Testis (tissue), 3 donors: Measurements from ENCODE around the gene RGS12. TPM values are rescaled to one million over a fixed set of nuclear protein-coding genes. Genes with fewer than 3 reads are reported as not detected.

Experiments
- DNase-seq: peaks from one replicate; pipeline ENCODE4 v3.0.0-alpha.2; 2019
- H3K27ac ChIP-seq, 2 donors: fragments of 200-600 bp; sonication (generic); one replicate each; pipeline ENCODE4 v1.5.1; 2019
- H3K27me3 ChIP-seq: fragments of 200-600 bp; sonication (generic); one replicate; pipeline ENCODE4 v1.5.1; 2019
- H3K36me3 ChIP-seq: fragments of 200-600 bp; sonication (generic); one replicate; pipeline ENCODE4 v1.5.1; 2017; ENCODE audit warnings: low read depth; ENCODE audit errors: missing control alignments
- H3K4me1 ChIP-seq: fragments of 200-600 bp; sonication (generic); one replicate; pipeline ENCODE4 v1.5.1; 2019
- H3K4me3 ChIP-seq, 2 donors: fragments of 200-600 bp; sonication (generic); one replicate each; pipeline ENCODE4 v1.5.1; 2017 to 2019
- H3K9me3 ChIP-seq: fragments of 200-600 bp; sonication (generic); one replicate; pipeline ENCODE4 v1.5.1; 2017
- CTCF ChIP-seq, 3 experiments: fragments of 450-650 bp in 2 of 3; fragments of 200-600 bp in 1 of 3; sonication (generic) in 1 of 3; IDR thresholded peaks; one replicate each; pipeline ENCODE4 v1.5.1; 2016 to 2019; ENCODE audit warnings: antibody characterized with exemption in 3 of 3, mild to moderate bottlenecking in 2 of 3, moderate library complexity in 1 of 3
- POLR2A ChIP-seq: fragments of 450-650 bp; IDR thresholded peaks from one replicate; pipeline ENCODE4 v1.6.1; 2017; ENCODE audit warnings: antibody characterized with exemption, mild to moderate bottlenecking, moderate library complexity
- WGBS, 2 donors: methylation state at CpG; one replicate each; pipeline ENCODE4 v1.1.5; 2018; 5-methylcytosine and 5-hydroxymethylcytosine counted together
- intact Hi-C: fragments of 100-400 bp; cut with DNase I; formaldehyde crosslinking; loops from one replicate; pipeline ENCODE4 v1.15.1; 2023; ENCODE audit warnings: low total_unique reads
- polyA plus RNA-seq: library from polyadenylated mRNA; stranded (reverse); fragments of 350-450 nt; fragmentation: Illumina TruSeq; extraction: RNeasy Lipid Tissue Mini Kit (QIAGEN cat#74804); gene quantifications from one replicate; pipeline ENCODE4 v1.2.3, GENCODE V29; 2014; ENCODE audit warnings: low read depth, low replicate concordance; ENCODE audit not compliant: insufficient read depth
- total RNA-seq, 2 donors: library from RNA; depleted of rRNA; stranded (reverse); fragments of >200 nt; gene quantifications; one replicate each; pipeline ENCODE4 v1.2.3, GENCODE V29; 2016

RGS12 gene
- total and polyA plus RNA-seq, 3 donors from 2014 or later = 25.0 to 68.2 (median 39.0) TPM

GRCh38 chr4:3248178-3248480 is 44.7 kb upstream of the RGS12 start:
- Histone ChIP-seq H3K27me3 (no peaks in the 10 kb centered on the region), H3K4me1 (no peaks in the 10 kb centered on the region), H3K27ac (no peak overlapping the region), H3K9me3 (no peaks in the 10 kb centered on the region), H3K36me3 (no peaks in the 10 kb centered on the region), H3K4me3 (no peak overlapping the region)
- no peak for DNase-seq
- WGBS, 2 donors = 96 to 100% methylated on average over 1 to 14 of the region's 14 CpGs
- TF ChIP-seq CTCF (IDR thresholded peaks at IDR 0.05) (no peak), POLR2A (no peak)
- intact Hi-C loops = no loop called here

- intact Hi-C loops = no loop called here
- no peak within 1 kb of the TSS for H3K4me3 ChIP-seq
- no peaks in the 10 kb centered on the region for H3K4me1 ChIP-seq
- no peaks in the 10 kb centered on the region for H3K27me3 ChIP-seq
- no peaks in the 10 kb centered on the region for H3K36me3 ChIP-seq
- no peak for DNase-seq
- TF ChIP-seq POLR2A (no peak), CTCF (IDR thresholded peaks at IDR 0.05) (no peak)
- no peak within 1 kb of the TSS for H3K27ac ChIP-seq
- H3K9me3 ChIP-seq = no peaks in the 10 kb centered on the region
- 89 to 92% methylated on average over 51 to 72 of the region's 72 CpGs for WGBS, 2 donors
Observed at GRCh38 chr4:3248811-3249661, 43.8 kb upstream of the RGS12 start, which contains the start of gene MSANTD1. MSANTD1 (plus strand) TSS chr4:3249159; CDS start chr4:3249223, 64 bp downstream.

GRCh38 chr4:3249711-3250437 is 42.9 kb upstream of the RGS12 start:
- Histone ChIP-seq H3K9me3 (no peaks in the 10 kb centered on the region), H3K27ac (no peak overlapping the region), H3K27me3 (no peaks in the 10 kb centered on the region), H3K4me3 (no peak overlapping the region), H3K4me1 (no peaks in the 10 kb centered on the region), H3K36me3 (no peaks in the 10 kb centered on the region)
- intact Hi-C loops = no loop called here
- TF ChIP-seq POLR2A = no peak
- no peak for TF ChIP-seq CTCF (IDR thresholded peaks at IDR 0.05)
- WGBS, 2 donors = 89 to 92% methylated on average over 16 to 20 of the region's 20 CpGs
- DNase-seq = no peak

- intact Hi-C loops = no loop called here
- DNase-seq = no peak
- H3K36me3 ChIP-seq = no peaks in the 10 kb centered on the region
- WGBS, 2 donors = 83 to 89% methylated on average over 13 to 14 of the region's 14 CpGs
- H3K9me3 ChIP-seq = no peaks in the 10 kb centered on the region
- no peak for TF ChIP-seq CTCF (IDR thresholded peaks at IDR 0.05)
- no peak for TF ChIP-seq POLR2A
- no peak overlapping the region for H3K27ac ChIP-seq
- no peaks in the 10 kb centered on the region for H3K4me1 ChIP-seq
- no peaks in the 10 kb centered on the region for H3K27me3 ChIP-seq
- no peak overlapping the region for H3K4me3 ChIP-seq
Observed at GRCh38 chr4:3250438-3250955, 42.3 kb upstream of the RGS12 start.
